ENCODE measurements around the gene EML4. TPM values are rescaled to one million over a fixed set of nuclear protein-coding genes. Genes with fewer than 3 reads are reported as not detected.

The EML4 gene
- total and polyA plus RNA-seq, 2 of the 13 experiments (the other 11 are each of a cell fraction or from before 2014, with no cell fraction given): 243 to 476 TPM

DNA sequence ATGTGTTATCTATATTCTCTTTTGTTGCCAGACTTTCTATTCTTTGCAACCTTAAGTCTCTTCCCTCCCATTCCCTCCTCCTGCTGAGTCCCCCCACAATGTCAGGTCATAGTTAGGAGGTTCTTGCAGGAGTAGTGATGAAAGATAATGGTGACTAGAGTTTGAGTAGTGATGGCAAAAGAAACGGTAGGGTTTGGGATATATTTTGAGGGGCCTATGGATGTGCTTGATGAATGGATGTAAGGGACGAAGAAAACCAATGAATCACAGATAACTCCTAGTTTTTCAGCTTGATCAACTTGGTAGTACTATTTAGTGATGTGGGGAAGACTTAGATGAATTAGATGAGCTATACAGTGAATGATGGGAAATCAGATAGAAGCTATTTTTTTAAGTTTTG is 21.0 kb downstream of the EML4 start:
- 49% methylated on average over 2 of the region's 2 CpGs for WGBS (ENCODE audit: low lambda C conversion rate)
- in situ Hi-C loops (cut with HindIII; ENCODE audit: extremely low pct_ligation_motif_present, low pct_unique_long_range_greater_than_20kb) (loop anchor here (25.0 kb wide), 1 partner anchor 328 kb away; no protein-coding TSS in a partner anchor), intact Hi-C loops (cut with micrococcal nuclease; ENCODE audit: unreplicated experiment) (loop anchor here (2.0 kb wide), 1 partner anchor 53 kb away; no protein-coding TSS in a partner anchor)
- TF ChIP-seq, protein P1, sequence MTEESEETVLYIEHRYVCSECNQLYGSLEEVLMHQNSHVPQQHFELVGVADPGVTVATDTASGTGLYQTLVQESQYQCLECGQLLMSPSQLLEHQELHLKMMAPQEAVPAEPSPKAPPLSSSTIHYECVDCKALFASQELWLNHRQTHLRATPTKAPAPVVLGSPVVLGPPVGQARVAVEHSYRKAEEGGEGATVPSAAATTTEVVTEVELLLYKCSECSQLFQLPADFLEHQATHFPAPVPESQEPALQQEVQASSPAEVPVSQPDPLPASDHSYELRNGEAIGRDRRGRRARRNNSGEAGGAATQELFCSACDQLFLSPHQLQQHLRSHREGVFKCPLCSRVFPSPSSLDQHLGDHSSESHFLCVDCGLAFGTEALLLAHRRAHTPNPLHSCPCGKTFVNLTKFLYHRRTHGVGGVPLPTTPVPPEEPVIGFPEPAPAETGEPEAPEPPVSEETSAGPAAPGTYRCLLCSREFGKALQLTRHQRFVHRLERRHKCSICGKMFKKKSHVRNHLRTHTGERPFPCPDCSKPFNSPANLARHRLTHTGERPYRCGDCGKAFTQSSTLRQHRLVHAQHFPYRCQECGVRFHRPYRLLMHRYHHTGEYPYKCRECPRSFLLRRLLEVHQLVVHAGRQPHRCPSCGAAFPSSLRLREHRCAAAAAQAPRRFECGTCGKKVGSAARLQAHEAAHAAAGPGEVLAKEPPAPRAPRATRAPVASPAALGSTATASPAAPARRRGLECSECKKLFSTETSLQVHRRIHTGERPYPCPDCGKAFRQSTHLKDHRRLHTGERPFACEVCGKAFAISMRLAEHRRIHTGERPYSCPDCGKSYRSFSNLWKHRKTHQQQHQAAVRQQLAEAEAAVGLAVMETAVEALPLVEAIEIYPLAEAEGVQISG (CRISPR knock-in tag; IDR thresholded peaks at IDR 0.05): no peak
- TF ChIP-seq RBM22 (optimal IDR thresholded peaks at IDR 0.05; ENCODE audit: low read length): peak; percentile 85
- TF ChIP-seq SAP130 (CRISPR knock-in tag; IDR thresholded peaks at IDR 0.05; ENCODE audit: low read depth): peak; percentile 7; the same call in 1 of the 2 replicates
- TF ChIP-seq PHB2 (IDR thresholded peaks at IDR 0.05; ENCODE audit: partially characterized antibody): no peak
- TF ChIP-seq, protein P2, sequence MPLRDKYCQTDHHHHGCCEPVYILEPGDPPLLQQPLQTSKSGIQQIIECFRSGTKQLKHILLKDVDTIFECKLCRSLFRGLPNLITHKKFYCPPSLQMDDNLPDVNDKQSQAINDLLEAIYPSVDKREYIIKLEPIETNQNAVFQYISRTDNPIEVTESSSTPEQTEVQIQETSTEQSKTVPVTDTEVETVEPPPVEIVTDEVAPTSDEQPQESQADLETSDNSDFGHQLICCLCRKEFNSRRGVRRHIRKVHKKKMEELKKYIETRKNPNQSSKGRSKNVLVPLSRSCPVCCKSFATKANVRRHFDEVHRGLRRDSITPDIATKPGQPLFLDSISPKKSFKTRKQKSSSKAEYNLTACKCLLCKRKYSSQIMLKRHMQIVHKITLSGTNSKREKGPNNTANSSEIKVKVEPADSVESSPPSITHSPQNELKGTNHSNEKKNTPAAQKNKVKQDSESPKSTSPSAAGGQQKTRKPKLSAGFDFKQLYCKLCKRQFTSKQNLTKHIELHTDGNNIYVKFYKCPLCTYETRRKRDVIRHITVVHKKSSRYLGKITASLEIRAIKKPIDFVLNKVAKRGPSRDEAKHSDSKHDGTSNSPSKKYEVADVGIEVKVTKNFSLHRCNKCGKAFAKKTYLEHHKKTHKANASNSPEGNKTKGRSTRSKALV (CRISPR knock-in tag; IDR thresholded peaks at IDR 0.05): peak; percentile 60; the same call in 1 of the 2 replicates
- TF ChIP-seq ZSCAN29 (CRISPR knock-in tag; conservative IDR thresholded peaks at IDR 0.05): 0 out of 2 replicates have a peak, but pooled peaks have one; percentile 2
- 0 out of 4 replicates have a peak, but pooled peaks of 1 of the 2 experiments have one; percentile 20 for TF ChIP-seq POLR2A (IDR thresholded peaks at IDR 0.05; ENCODE audit: insufficient read depth in 1 of 2, low read depth in 2 of 2, low read length in 2 of 2)
- 0 out of 2 replicates have a peak, but pooled peaks have one; percentile 58 for TF ChIP-seq ZNF510 (CRISPR knock-in tag; IDR thresholded peaks at IDR 0.05; ENCODE audit: low read depth)
- TF ChIP-seq PHF20 (CRISPR knock-in tag; IDR thresholded peaks at IDR 0.05): no peak
- TF ChIP-seq JUNB (CRISPR knock-in tag; IDR thresholded peaks at IDR 0.05; ENCODE audit: borderline replicate concordance): no peak
- TF ChIP-seq KDM1A (CRISPR knock-in tag; IDR thresholded peaks at IDR 0.05): no peak
- TF ChIP-seq, protein P3, sequence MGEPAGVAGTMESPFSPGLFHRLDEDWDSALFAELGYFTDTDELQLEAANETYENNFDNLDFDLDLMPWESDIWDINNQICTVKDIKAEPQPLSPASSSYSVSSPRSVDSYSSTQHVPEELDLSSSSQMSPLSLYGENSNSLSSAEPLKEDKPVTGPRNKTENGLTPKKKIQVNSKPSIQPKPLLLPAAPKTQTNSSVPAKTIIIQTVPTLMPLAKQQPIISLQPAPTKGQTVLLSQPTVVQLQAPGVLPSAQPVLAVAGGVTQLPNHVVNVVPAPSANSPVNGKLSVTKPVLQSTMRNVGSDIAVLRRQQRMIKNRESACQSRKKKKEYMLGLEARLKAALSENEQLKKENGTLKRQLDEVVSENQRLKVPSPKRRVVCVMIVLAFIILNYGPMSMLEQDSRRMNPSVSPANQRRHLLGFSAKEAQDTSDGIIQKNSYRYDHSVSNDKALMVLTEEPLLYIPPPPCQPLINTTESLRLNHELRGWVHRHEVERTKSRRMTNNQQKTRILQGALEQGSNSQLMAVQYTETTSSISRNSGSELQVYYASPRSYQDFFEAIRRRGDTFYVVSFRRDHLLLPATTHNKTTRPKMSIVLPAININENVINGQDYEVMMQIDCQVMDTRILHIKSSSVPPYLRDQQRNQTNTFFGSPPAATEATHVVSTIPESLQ (CRISPR knock-in tag; conservative IDR thresholded peaks at IDR 0.05): peak; percentile 23; the same call in 1 of the 2 replicates
- no peak for TF ChIP-seq RCOR2 (CRISPR knock-in tag; IDR thresholded peaks at IDR 0.05)
- TF ChIP-seq ZNF282 (IDR thresholded peaks at IDR 0.05; ENCODE audit: partially characterized antibody): no peak
- TF ChIP-seq SIX1 (CRISPR knock-in tag; IDR thresholded peaks at IDR 0.05; ENCODE audit: borderline replicate concordance): peak; percentile 9; the same call in 1 of the 2 replicates
- 0 out of 2 replicates have a peak, but pooled peaks have one; percentile 10 for TF ChIP-seq CEBPG (CRISPR knock-in tag; IDR thresholded peaks at IDR 0.05)
- peak; percentile 28; the same call in 1 of the 2 replicates for TF ChIP-seq KAT7 (CRISPR knock-in tag; IDR thresholded peaks at IDR 0.05; ENCODE audit: borderline replicate concordance)
- TF ChIP-seq ZNF317 (CRISPR knock-in tag; IDR thresholded peaks at IDR 0.05): peak; percentile 63; the same call in 1 of the 2 replicates
- 0 out of 2 replicates have a peak, but pooled peaks have one; percentile 13 for TF ChIP-seq MED1 (CRISPR knock-in tag; IDR thresholded peaks at IDR 0.05)
- Histone ChIP-seq H3K4me3 (replicated peaks in 1 of 3; ENCODE audit: insufficient read depth in 1 of 3, low read depth in 2 of 3, low read length in 3 of 3) (peak overlapping the region in 1 of 3 experiments; percentile 25; a peak in 2 of 6 replicates), H3K9ac (ENCODE audit: insufficient read depth, low read depth, low read length) (peak overlapping the region; percentile 66; the same call in 1 of the 2 replicates), H3K4me2 (ENCODE audit: low read depth, low read length) (peak overlapping the region; percentile 76), H3K79me2 (ENCODE audit: insufficient read depth, low read length) (peaks cover 100% of the 10 kb centered on the region), H3K36me3 (replicated peaks in 1 of 2; ENCODE audit: control insufficient read depth in 1 of 2, insufficient read depth in 2 of 2, low read length in 2 of 2) (peaks cover 4 to 18% of the 10 kb centered on the region in 2 experiments; a peak in 3 of 5 replicates), H3K27ac (ENCODE audit: extremely low read length, insufficient read depth, low read length) (peak overlapping the region; percentile 98), H4K20me1 (ENCODE audit: insufficient read depth, low read length) (peaks cover 78% of the 10 kb centered on the region), H2AFZ (ENCODE audit: low read length) (no peak overlapping the region), H3K4me1 (ENCODE audit: insufficient read depth, low read length) (peaks cover 100% of the 10 kb centered on the region), H3K9me3 (ENCODE audit: low read length) (no peaks in the 10 kb centered on the region), H3K27me3 (ENCODE audit: control insufficient read depth in 1 of 2, insufficient read depth in 2 of 2, low read length in 2 of 2) (no peaks in the 10 kb centered on the region)
- ChIA-PET CTCF (ENCODE audit: low intra/inter-chr PET ratio, low total read pairs) (no interaction called here), POLR2A (interaction anchor here (1.1 to 4.8 kb wide), 10 partner anchors 8 to 137 kb away, joined by 3 to 35 read pairs (median 15); no protein-coding TSS in a partner anchor)
- FAIRE-seq: no peak
- BruUV-seq (replicated peaks): no TSS peak
- no peak for ATAC-seq
- DNase-seq (ENCODE audit: low spot score): no peak

Data from HepG2 (cell line).